ENCODE measurements around the gene ESYT3.
"Not testable (repeated sequence)": the region's sequence is repeated elsewhere in the genome, so short reads cannot be mapped to it uniquely, and the experiment has no call there.

The ESYT3 gene

GRCh38 chr3:138463724-138464490 is 29.5 kb downstream of the ESYT3 start:
- no peak for DNase-seq

GRCh38 chr3:138464491-138464860 is 30.1 kb downstream of the ESYT3 start:
- no peak for DNase-seq

GRCh38 chr3:138465451-138465850 is 31.0 kb downstream of the ESYT3 start:
- no peak for DNase-seq

- DNase-seq = no peak
These were observed 31.5 kb downstream of the ESYT3 start for GRCh38 chr3:138465925-138466324.

- DNase-seq = no peak
These were observed 33.5 kb downstream of the ESYT3 start for GRCh38 chr3:138467931-138468330.

GRCh38 chr3:138468451-138468850 is 34.0 kb downstream of the ESYT3 start:
- DNase-seq = no peak

GRCh38 chr3:138468886-138469285 is 34.5 kb downstream of the ESYT3 start:
- no peak for DNase-seq

- no peak for DNase-seq
These were observed 35.5 kb downstream of the ESYT3 start for GRCh38 chr3:138469874-138470273.

- DNase-seq = no peak
These were observed 36.3 kb downstream of the ESYT3 start for GRCh38 chr3:138470687-138471086.

- no peak for DNase-seq
These were observed 37.1 kb downstream of the ESYT3 start for GRCh38 chr3:138471481-138471880.

- no peak for DNase-seq
These were observed 37.9 kb downstream of the ESYT3 start for GRCh38 chr3:138472141-138472825.

- no peak for DNase-seq
These were observed 39.0 kb downstream of the ESYT3 start for GRCh38 chr3:138473391-138473790.

GRCh38 chr3:138474163-138474562 is 39.7 kb downstream of the ESYT3 start:
- no peak for DNase-seq

- no peak for DNase-seq
These were observed 42.1 kb downstream of the ESYT3 start for GRCh38 chr3:138476526-138476925.

GRCh38 chr3:138477120-138477519 is 42.7 kb downstream of the ESYT3 start:
- DNase-seq = no peak

- DNase-seq = no peak
These were observed 43.4 kb downstream of the ESYT3 start for GRCh38 chr3:138477801-138478200.

- DNase-seq = peak in 1 of 2 experiments; percentile 48
These were observed 45.0 kb downstream of the ESYT3 start for GRCh38 chr3:138479438-138479863.

GRCh38 chr3:138484672-138485071 is 50.3 kb downstream of the ESYT3 start:
- DNase-seq = not testable (repeated sequence)

GRCh38 chr3:138486580-138486979 is 52.2 kb downstream of the ESYT3 start:
- not testable (repeated sequence) for DNase-seq

- no peak for DNase-seq
These were observed 57.6 kb downstream of the ESYT3 start for GRCh38 chr3:138491971-138492370.

- no peak for DNase-seq
These were observed 58.7 kb downstream of the ESYT3 start for GRCh38 chr3:138492980-138493675.

- DNase-seq = peak in 1 of 2 experiments; percentile 50
These were observed 59.6 kb downstream of the ESYT3 start for GRCh38 chr3:138493804-138494606.

GRCh38 chr3:138494607-138494929 is 60.2 kb downstream of the ESYT3 start:
- no peak for DNase-seq
